K562 (cell line): ENCODE data around the gene MTMR10. TPM values are rescaled to one million over a fixed set of nuclear protein-coding genes. Genes with fewer than 3 reads are reported as not detected.
A peak's percentile ranks its signal among the peaks of the same experiment; 100 is the strongest.

Source experiments
- ARID4B ChIP-seq: sonication (generic); formaldehyde crosslinking; IDR thresholded peaks from 2 replicates; pipeline ENCODE4 v1.8.0; 2022; ENCODE audit warnings: mild to moderate bottlenecking, missing genetic modification reagents
- DMBX1 ChIP-seq: fragments of 250-450 bp; sonication (Bioruptor Pico); IDR thresholded peaks from 2 replicates; pipeline ENCODE4 v1.8.0; 2022; ENCODE audit warnings: inconsistent platforms, mild to moderate bottlenecking, moderate library complexity, borderline replicate concordance
- E2F3 ChIP-seq: fragments of 250-450 bp; sonication (Bioruptor Pico); IDR thresholded peaks from 2 replicates; pipeline ENCODE4 v1.4.0; 2020; ENCODE audit warnings: mild to moderate bottlenecking
- EGR1 ChIP-seq: fragments of 450-650 bp; conservative IDR thresholded peaks from 2 replicates; pipeline ENCODE4 v1.6.1; 2017; ENCODE audit warnings: mild to moderate bottlenecking
- ELF2 ChIP-seq: fragments of 250-450 bp; sonication (Bioruptor Pico); IDR thresholded peaks from 2 replicates; pipeline ENCODE4 v1.5.0; 2021; ENCODE audit warnings: mild to moderate bottlenecking
- ETS1 ChIP-seq: conservative IDR thresholded peaks from 2 replicates; pipeline ENCODE4 v1.6.1; 2011; ENCODE audit warnings: low read depth, mild to moderate bottlenecking, low read length; ENCODE audit not compliant: control insufficient read depth
- L3MBTL2 ChIP-seq: fragments of 450-650 bp; IDR thresholded peaks from 2 replicates; pipeline ENCODE4 v1.6.1; 2016; ENCODE audit warnings: mild to moderate bottlenecking, moderate library complexity
- NFIC ChIP-seq: fragments of 450-650 bp; IDR thresholded peaks from 2 replicates; pipeline ENCODE4 v1.6.1; 2017; ENCODE audit warnings: mild to moderate bottlenecking, inconsistent platforms
- PHF8 ChIP-seq: fragments of 200-600 bp; sonication (generic); IDR thresholded peaks from 2 replicates; pipeline ENCODE4 v1.6.1; 2012; ENCODE audit warnings: mixed run types, mild to moderate bottlenecking, inconsistent platforms, low read length, moderate library complexity, borderline replicate concordance
- POLR2AphosphoS5 ChIP-seq: IDR thresholded peaks from 2 replicates; pipeline ENCODE4 v1.6.1; 2011; ENCODE audit warnings: mild to moderate bottlenecking, low read depth, low read length, moderate library complexity; ENCODE audit not compliant: control insufficient read depth, insufficient read depth
- RAD51 ChIP-seq: fragments of 450-650 bp; IDR thresholded peaks from 2 replicates; pipeline ENCODE4 v1.7.1; 2016; ENCODE audit warnings: low read depth, mild to moderate bottlenecking, borderline replicate concordance
- RB1 ChIP-seq: fragments of 450-650 bp; IDR thresholded peaks from 2 replicates; pipeline ENCODE4 v1.6.1; 2017; ENCODE audit warnings: low read depth, mild to moderate bottlenecking
- RCOR1 ChIP-seq, 2 experiments: IDR thresholded peaks; 2 replicates each; pipeline ENCODE4 v1.6.1; 2012; ENCODE audit warnings: low read depth in 2 of 2, low read length in 2 of 2, borderline replicate concordance in 1 of 2, improper control_type of control experiment in 1 of 2
- RFX5 ChIP-seq: IDR thresholded peaks from 2 replicates; pipeline ENCODE4 v1.6.1; 2011; ENCODE audit warnings: low read depth, mild to moderate bottlenecking, improper control_type of control experiment, low read length
- TBP ChIP-seq: optimal IDR thresholded peaks from 2 replicates; pipeline ENCODE3; 2011; ENCODE audit warnings: low read depth, low read length, improper control_type of control experiment
- TFAP4 ChIP-seq: sonication (generic); formaldehyde crosslinking; IDR thresholded peaks from 2 replicates; pipeline ENCODE4 v1.8.0; 2022; ENCODE audit warnings: missing genetic modification reagents, mild to moderate bottlenecking, moderate library complexity, borderline replicate concordance
- XRCC5 ChIP-seq: fragments of 200-400 bp; formaldehyde crosslinking; IDR thresholded peaks from 2 replicates; pipeline ENCODE4 v1.6.1; 2017; ENCODE audit warnings: low read depth, mild to moderate bottlenecking, low read length
- ZKSCAN1 ChIP-seq: fragments of 150-350 bp; IDR thresholded peaks from 2 replicates; pipeline ENCODE4 v1.6.1; 2016; ENCODE audit warnings: low read depth, low read length
- ZNF444 ChIP-seq: fragments of 250-450 bp; sonication (Bioruptor Pico); IDR thresholded peaks from 2 replicates; pipeline ENCODE4 v1.4.0; 2020; ENCODE audit warnings: mild to moderate bottlenecking, moderate library complexity
- polyA plus RNA-seq, 8 experiments: library from polyadenylated mRNA; depleted of rRNA in 4 of 8; stranded (reverse) in 5 of 8; unstranded in 3 of 8; fragments of >200 nt; fragmentation: Nextera tagmentation in 2 of 8; fragmentation: Illumina TruSeq in 1 of 8; extraction: Ambion mirVana in 2 of 8; extraction: Trizol in 1 of 8; gene quantifications; 2 replicates each; pipeline versions ENCODE4 v1.2.1 to v1.2.3, GENCODE V29; 2011 to 2014; ENCODE audit warnings: inconsistent platforms in 1 of 8, missing spikeins in 1 of 8
- total RNA-seq, 7 experiments: library from RNA; depleted of rRNA in 6 of 7; stranded (reverse); fragments of >200 nt in 6 of 7; fragmentation: Illumina TruSeq in 2 of 7; extraction: Trizol in 2 of 7; gene quantifications; 2 replicates each; pipeline versions ENCODE4 v1.2.1 to v1.2.3, GENCODE V29; 2011 to 2021; ENCODE audit warnings: low replicate concordance in 1 of 7

Gene MTMR10
- total and polyA plus RNA-seq, 9 of the 15 experiments (the other 6 are each of a cell fraction or from before 2014, with no cell fraction given): 1.6 to 6.8 (median 4.8) TPM

GRCh38 chr15:30903497-30904187 lies 87.8 kb downstream of the MTMR10 start, which contains the start of gene FAN1 (continued):
- TF ChIP-seq RFX5 (no peak), L3MBTL2 (peak; percentile 99), XRCC5 (peak; percentile 98), DMBX1 (CRISPR knock-in tag) (no peak), TFAP4 (CRISPR knock-in tag) (peak; percentile 84), ZKSCAN1 (0 out of 2 replicates have a peak, but pooled peaks have one; percentile 10), E2F3 (CRISPR knock-in tag) (no peak), ZNF444 (CRISPR knock-in tag) (no peak), NFIC (peak; percentile 28; the same call in 1 of the 2 replicates), RB1 (peak; percentile 57; the same call in 1 of the 2 replicates), RCOR1 (IDR thresholded peaks at IDR 0.05; ENCODE audit: borderline replicate concordance in 1 of 2, low read depth in 2 of 2, low read length in 2 of 2) (peak in 1 of 2 experiments; percentile 49; a peak in 1 of 4 replicates), PHF8 (peak; percentile 85; the same call in 1 of the 2 replicates), POLR2AphosphoS5 (peak; percentile 36; the same call in 1 of the 2 replicates), ETS1 (peak; percentile 52; the same call in 1 of the 2 replicates), ELF2 (CRISPR knock-in tag) (no peak), EGR1 (peak; percentile 89), RAD51 (peak; percentile 14; the same call in 1 of the 2 replicates), ARID4B (CRISPR knock-in tag) (peak; percentile 46; the same call in 1 of the 2 replicates), TBP (peak; percentile 68)
